Smooth muscle cell of the brain vasculature (primary cell): ENCODE data around the gene THEM4.

Experiments used
- DNase-seq: peaks from one replicate; pipeline ENCODE4 v3.0.0-alpha.2; 2012; ENCODE audit warnings: low read depth, low spot score

Gene THEM4

DNA sequence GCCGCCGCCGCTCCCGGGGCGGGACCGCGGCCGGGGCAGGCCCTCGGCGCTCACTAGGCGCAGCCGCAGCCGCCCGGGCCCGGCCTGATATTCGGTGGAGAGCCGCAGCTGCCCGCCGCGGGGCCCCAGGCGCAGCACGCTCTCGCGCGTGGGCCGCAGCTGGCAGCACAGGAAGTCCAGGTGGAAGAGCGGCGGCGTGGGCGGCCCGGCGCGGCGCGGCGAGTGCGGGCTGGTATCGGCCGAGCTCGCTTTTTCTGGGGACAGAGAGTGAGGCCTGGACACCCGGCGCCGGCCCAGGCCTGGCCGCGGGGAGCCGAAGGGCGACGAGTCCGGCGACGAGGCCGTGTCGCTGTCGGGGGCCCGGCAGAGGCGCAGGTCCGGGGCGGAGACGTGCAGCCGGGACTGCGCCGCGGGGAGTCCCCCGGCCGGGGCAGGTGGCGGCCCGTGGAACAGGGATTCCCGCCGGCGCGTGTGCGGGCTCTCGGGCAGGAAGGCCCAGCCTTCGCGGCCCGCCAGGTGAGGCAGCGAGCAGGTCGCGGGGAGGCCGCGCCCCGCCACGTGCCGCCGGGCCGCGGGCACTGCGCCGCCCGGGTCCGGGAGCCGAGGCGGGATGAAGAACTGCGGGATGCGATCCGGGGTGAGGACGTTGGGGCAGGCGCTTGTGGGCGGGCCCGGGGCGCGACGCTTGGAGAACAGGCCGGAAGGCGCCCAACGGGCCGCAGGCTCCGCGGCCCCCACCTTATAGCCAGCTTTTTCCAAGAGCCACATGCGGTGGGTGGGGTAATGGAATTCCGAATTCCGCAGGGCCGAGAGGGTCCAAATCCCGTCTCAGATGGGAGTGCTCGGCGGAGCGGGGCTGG lies 70.9 kb downstream of the THEM4 start:
- no peak for DNase-seq

DNA sequence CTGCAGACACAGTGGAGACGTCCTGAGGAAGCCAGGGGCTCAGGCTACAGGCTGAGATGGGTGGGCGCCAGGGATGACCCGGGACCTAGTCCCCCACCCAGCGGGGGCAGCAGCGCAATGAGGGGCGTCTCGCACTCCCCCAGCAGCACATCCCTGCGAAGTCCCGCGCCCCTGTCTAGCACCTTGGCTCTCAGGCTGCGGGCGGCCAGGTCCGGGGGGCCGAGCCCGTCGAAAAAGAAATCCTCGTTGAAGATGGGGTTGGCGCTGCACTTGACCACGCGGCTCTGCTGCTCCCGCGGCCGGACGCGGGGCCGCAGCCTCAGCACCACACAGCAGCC lies 71.5 kb downstream of the THEM4 start:
- DNase-seq = no peak

DNA sequence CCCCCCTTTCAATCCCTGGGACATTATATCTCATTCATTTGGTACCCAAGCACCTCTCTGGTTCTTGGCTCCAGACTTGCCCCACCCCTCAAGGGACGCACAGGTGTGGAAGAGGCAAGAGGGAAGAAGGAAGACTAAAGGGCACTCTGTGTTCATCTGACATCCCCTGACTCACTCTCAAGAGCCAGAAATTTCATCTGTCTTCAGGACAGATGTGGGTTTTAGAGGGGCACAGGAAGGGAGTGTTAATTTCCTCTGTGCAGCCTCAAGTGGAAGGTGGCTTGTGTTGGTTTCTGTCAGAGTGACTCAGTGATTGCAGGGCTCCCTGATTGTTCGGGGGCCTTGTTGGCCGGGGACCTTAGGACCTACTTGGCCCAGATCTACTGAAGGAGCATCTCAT lies 72.1 kb downstream of the THEM4 start:
- no peak for DNase-seq

DNA sequence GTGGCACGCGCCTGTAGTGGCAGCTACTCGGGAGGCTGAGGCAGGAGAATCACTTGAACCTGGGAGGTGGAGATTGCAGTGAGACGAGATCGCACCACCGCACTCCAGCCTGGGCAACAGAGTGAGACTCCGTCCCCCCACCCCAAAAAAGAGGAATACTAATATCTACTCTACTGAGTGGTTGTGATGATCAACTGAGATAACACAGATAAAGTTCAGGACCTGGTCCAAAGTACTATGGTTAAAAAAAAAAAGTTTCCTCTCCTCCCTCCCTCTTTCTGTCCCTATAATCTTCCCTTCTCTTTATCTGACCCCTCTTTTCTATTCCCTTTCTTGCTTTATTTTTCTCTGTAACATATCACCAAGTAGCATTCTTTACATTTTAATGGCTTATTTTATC lies 73.7 kb downstream of the THEM4 start:
- no peak for DNase-seq

DNA sequence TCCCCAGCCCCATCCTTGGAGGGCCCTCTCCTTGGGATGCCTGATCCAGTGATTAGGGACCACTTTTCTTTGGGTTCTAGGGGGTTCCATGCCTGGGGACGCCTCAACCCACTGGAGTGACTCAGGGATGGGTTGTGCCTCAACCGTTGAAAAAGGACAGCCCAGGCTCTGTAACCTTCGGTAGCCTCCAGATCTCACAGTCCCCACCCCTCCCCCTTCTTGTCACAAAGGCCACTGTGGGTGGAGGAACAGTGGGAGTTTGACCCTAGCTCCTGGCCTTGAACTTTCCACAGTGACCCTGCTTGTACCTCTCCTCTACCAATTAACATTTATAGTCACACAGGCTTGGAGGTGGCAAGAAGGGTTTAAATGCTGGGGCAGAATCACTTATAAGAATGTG lies 75.1 kb downstream of the THEM4 start:
- DNase-seq = no peak

DNA sequence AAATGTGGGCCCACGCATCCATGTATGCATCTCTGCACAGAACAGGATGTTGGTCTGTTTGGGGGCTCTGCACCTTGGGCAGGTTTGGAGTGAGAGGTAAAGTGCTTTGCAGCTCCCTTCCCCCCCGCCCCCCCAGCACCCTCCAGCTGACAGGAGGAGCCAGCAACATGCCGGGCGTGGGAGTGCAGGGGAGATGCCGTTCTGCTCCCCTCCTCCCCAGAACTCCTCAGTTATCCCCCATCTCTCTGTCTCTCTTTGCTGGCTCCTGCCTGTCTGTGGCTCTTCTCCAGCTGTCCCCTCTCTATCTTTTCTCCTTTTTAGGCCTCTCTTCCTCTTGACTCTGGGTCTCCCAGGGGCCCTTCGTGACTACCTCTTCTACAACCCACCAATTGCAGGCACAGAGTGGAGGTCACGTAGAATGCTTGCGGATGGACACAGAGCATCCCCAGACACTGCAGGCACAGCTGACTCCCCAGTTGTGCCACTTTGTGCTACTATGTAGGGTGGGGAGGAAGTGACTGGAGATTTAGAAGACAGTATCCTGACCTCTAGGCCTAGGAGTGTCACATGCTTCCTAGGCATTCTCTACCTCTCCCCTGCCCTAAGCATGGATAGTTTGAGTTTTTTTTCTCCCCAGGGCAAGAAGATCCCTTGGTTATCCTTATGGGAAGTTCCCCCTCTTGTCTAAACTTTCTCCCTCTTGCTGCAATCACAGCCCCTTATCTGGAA lies 76.0 kb downstream of the THEM4 start:
- no peak for DNase-seq

DNA sequence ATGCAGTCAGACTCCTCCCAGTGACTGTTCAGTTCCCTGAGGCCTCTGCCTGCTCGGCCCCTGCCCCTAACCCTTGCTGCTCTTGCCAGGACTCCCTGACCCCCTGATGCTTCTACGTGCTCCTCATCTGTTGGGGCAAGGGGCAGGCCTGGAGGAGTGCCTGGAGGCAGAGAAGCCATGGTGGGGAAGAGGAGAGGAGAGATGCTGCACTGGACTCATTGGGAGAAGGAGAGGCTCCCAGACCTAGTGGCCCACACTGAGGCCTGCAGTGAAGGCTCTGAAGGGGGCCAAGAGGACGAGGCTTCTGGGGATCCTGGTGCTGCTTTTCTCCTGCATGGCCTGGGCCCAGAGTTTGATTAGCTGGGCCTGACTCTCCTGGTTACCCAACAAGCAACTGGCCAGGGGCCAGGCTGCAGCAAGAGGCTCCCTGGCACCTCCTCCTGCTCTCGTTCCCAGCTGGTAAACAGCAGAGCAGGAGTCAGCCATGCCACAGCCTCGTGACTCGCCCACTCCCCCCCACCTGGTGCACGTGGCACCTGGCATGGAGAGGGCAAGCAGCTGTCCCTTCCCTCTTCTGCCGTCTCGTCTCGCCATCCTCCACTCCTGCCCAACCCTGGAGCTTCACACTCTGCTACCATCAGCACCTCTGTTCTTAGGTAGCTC lies 76.9 kb downstream of the THEM4 start:
- no peak for DNase-seq

DNA sequence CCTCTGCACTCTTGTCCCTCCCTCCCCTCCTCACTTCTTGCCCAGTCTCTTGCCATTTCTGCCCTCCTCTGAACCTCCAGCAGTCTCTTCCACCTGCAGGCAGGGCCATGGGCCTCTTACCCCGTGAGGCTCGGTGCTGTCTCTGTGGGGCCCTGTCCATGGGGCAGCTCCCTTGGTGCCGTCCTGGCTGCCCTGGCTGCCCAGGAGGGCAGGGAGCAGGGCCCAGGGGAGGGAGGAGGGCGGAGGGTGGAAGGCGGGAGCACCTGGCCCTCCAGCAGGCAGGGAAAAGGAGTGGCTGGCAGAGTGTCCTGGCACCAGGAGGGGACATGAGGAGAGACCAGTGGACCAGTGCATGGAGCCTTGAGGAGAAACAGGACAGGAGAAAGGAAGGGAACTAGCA lies 77.7 kb downstream of the THEM4 start, which contains the start of gene RORC:
Gene RORC, minus strand, starts transcription at position 198 of the 400 bp plus-strand sequence. Its CDS starts 38 bp downstream, at position 160.
- no peak for DNase-seq

DNA sequence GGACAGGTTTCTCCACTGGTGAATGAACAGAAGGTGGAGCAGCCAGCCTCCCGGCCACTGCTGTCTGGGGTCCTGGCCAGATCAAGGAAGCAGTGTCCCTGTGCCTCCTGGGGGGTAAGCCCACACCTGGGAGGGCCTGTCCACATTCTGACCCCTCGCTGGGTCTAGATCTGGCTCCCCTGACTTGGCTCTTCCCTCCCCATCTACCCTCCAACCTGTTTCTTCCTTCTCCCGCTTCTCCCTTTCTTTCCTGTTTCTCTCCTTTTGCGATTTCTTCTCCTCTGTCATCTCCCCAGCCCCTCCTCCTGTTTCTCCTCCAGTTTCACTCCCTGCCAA lies 78.1 kb downstream of the THEM4 start:
- no peak for DNase-seq

DNA sequence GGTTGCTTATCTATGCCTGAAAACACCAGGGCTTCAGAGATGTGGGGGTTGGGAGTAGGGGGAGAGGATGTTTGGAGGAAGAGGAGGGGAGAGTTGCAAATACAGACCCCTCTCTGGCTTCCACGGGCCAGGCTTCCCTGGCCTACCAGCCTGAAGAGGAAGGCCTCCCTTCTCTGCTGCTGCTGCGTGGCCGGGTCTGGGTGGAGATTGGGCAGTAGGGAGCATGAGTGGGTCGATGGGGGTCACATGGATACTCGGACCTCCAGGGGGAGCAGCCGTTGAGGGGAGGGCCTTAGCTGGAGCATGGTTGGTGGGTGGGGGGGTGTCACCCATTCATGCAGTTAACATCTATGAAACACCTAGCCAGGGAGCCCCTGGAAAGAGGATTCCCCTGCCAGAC lies 79.3 kb downstream of the THEM4 start:
- DNase-seq = no peak

DNA sequence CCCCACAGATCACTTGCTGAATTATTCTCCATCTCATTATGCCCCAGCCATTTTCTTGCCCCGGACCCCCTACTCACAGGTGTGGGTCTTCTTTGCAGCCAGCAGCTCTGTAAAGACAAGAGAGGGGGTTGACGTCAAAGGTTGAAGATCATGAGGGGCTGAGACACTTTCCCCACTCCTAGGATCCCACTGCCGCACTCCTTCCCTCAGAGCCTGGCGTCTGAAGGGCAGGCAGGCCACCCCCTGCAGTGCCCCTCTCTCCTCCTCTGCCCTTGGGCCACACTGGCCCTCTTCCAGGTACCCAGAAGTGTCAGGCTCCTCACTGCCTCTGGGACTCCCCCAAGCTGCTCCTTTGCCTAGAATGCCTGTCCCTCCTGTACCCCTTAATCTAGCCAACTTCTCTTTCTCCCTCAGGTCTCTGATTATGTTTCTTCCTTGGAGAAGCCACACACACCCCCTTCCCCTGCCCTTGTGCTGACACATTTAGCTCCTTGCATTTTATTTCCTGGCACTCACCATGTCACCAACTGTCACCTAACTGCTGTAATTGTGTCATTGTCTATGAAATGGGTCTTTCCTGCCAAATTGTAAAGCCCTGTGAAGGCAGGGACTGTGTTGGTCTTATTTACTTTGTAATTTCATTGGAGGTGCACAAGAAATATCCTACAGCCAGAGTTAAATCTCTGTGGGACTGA lies 79.8 kb downstream of the THEM4 start:
- DNase-seq = no peak

DNA sequence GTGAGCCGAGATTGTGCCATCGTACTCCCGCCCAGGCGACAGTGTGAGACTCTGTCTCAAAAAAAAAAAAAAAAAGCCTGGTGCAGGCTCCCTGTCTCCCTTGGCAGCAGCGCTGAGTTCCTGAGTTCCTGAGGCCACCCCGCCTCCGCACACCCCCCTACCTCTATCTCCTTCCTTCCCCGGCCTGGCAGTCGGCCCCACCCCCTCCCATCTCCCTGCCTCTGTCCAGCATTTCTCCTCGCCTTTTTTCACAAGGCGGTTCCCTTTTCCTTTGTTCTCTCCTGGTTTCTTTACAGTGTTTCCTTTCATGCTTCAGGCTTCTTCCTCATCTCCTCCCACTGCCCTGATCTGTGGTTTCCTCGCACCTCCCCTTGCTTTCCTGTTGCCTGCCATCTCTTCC lies 80.4 kb downstream of the THEM4 start:
- DNase-seq = no peak

DNA sequence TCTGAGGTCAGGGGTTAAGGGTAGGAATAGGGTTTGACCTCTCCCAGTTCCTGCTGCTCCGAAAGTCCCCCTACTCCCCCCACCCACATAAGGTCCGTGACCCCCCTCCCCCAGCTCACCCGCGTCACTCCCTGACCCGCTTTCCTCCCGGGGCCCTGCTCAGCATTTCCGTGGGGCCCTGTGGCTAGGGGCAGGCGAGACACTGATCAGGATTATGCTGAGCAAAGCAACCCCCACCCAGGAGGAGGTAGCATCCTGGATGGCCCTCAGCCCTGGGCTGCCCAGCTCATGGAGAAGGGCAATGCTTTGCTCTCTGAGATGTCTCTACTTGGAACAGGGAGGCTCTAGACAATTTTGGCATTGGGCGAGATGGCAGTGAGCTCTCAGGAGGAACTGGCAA lies 81.5 kb downstream of the THEM4 start:
- no peak for DNase-seq

DNA sequence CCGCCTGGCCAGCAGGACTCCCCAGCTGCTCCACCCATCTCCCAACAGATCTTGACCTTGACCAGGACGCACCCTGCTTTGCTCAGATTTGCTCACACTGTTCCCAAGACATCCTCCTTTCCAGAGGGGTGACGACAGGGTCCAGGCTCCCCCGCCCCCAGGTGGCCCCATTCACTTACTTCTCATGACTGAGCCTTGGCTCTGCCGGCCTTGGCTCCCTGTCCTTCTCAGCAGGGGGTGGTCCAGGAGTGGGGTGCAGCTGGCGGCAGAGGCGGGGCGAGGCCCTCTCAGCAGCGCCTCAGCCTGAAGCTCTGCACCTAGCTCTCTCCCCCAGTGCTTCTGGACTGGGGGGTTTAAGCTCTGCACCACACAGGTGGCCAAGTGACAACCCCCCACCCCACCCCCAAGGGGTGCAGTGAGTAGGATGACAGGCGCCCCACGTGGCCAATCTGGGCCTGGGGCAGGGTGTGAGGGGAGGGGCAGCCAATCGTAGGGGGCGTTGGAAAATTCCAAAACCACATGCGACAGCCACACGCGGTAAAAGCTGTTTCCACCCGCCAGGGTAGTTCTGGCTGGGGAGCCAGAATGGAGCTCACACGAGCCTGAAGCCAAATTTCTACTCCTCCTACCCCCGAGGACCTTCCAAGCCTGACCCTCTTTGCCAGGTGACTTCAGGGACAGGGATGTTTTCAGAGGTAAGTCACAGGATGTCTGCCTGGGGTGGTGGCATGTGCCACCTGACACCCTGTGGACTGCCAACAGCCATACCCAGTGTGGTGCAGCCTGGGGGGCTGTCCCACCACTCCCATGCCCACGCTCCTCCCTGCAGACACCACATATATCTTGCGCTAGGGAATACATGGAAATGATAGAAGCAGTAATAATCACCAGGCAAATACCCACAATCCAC lies 83.3 kb downstream of the THEM4 start:
- no peak for DNase-seq

DNA sequence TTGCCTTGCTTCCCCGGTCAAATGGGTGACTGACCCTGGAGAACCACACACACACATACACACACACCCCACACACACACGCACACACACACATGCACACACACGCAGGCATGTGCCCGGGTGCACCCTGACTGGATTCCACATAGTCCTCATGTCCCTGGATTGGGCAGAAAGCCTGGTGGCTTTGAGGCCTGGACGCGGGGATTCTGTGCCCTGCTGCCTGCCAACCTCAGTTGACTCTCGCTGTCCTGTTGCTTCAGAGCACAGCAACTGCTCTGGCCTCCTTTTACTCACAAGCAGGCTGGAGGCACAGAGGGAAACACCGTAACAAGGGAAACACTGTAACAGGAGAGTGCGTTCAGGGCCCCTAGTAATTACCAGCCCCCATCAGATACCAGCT lies 84.1 kb downstream of the THEM4 start:
- no peak for DNase-seq
